Common myeloid progenitor, CD34-positive (primary cell): ENCODE results near the gene RTF1.

ENCODE experiments used
- CTCF ChIA-PET: fragments of 350-600 bp; sonication (Branson Sonifier 250); formaldehyde crosslinking; loops from one replicate; lab custom pipeline; 2021; ENCODE audit warnings: antibody characterized with exemption; lab: Charles Lee
- POLR2A ChIA-PET: fragments of 350-600 bp; sonication (Branson Sonifier 250); formaldehyde crosslinking; loops from one replicate; lab custom pipeline; 2021; ENCODE audit warnings: antibody characterized with exemption; lab: Charles Lee
- DNase-seq, 3 donors: peaks; one replicate each; pipeline versions ENCODE4 v3.0.0 to v3.0.0-alpha.2; 2013
- H3K27ac ChIP-seq, 2 experiments: 1 replicate in 1 of 2; 2 replicates in 1 of 2; pipeline ENCODE4 v1.7.0; 2013; ENCODE audit warnings: inconsistent platforms in 2 of 2, low read length in 2 of 2, mild to moderate bottlenecking in 2 of 2, low read depth in 1 of 2, moderate library complexity in 1 of 2; ENCODE audit not compliant: severe bottlenecking in 2 of 2, insufficient read depth in 1 of 2, poor library complexity in 1 of 2
- H3K27me3 ChIP-seq, 5 experiments: replicated peaks in 2 of 5; 1 replicate in 3 of 5; 2 replicates in 2 of 5; pipeline versions ENCODE4 v1.6.1 to v1.7.0; 2013; ENCODE audit warnings: low read length in 4 of 5, mild to moderate bottlenecking in 2 of 5, moderate library complexity in 2 of 5, inconsistent platforms in 1 of 5; ENCODE audit not compliant: insufficient read depth in 5 of 5, control insufficient read depth in 4 of 5
- H3K36me3 ChIP-seq, 4 experiments: 1 replicate in 2 of 4; 2 replicates in 2 of 4; pipeline versions ENCODE4 v1.6.1 to v1.7.0; 2013; ENCODE audit warnings: low read length in 3 of 4, control low read depth in 1 of 4, mild to moderate bottlenecking in 1 of 4; ENCODE audit not compliant: control insufficient read depth in 4 of 4, insufficient read depth in 4 of 4
- H3K4me1 ChIP-seq, 4 experiments: 1 replicate in 3 of 4; 2 replicates in 1 of 4; pipeline versions ENCODE4 v1.6.1 to v1.7.1; 2013; ENCODE audit warnings: low read length in 3 of 4, mild to moderate bottlenecking in 3 of 4, control low read depth in 1 of 4, inconsistent platforms in 1 of 4, moderate library complexity in 1 of 4; ENCODE audit not compliant: control insufficient read depth in 4 of 4, insufficient read depth in 4 of 4; ENCODE audit errors: control extremely low read depth in 1 of 4
- H3K4me3 ChIP-seq, 7 experiments: 1 replicate in 4 of 7; 2 replicates in 3 of 7; pipeline versions ENCODE4 v1.5.1 to v1.7.0; 2013; ENCODE audit warnings: mild to moderate bottlenecking in 7 of 7, low read length in 6 of 7, moderate library complexity in 6 of 7, inconsistent platforms in 2 of 7, low read depth in 2 of 7, control low read depth in 1 of 7; ENCODE audit not compliant: insufficient read depth in 4 of 7, control insufficient read depth in 1 of 7; ENCODE audit errors: extremely low read depth in 1 of 7
- H3K9me3 ChIP-seq, 5 experiments: 1 replicate in 4 of 5; 2 replicates in 1 of 5; pipeline versions ENCODE4 v1.6.1 to v1.7.1; 2013; ENCODE audit warnings: low read length in 4 of 5, mild to moderate bottlenecking in 2 of 5, inconsistent platforms in 1 of 5, low read depth in 1 of 5, moderate library complexity in 1 of 5; ENCODE audit not compliant: control insufficient read depth in 4 of 5, insufficient read depth in 2 of 5; ENCODE audit errors: control extremely low read depth in 1 of 5
- WGBS: methylation state at CpG from one replicate; pipeline ENCODE4 v1.1.5; 2013; ENCODE audit not compliant: insufficient coverage; 5-methylcytosine and 5-hydroxymethylcytosine counted together

The RTF1 gene

GRCh38 chr15:41501931-41502794 is 85.3 kb downstream of the RTF1 start:
- no peak overlapping the region for H3K27ac ChIP-seq
- ChIA-PET CTCF (interaction anchor here (1.0 to 1.9 kb wide), 2 partner anchors 12 to 36 kb away, joined by 4 to 6 read pairs; no protein-coding TSS in a partner anchor), POLR2A (interaction anchor here (0.7 to 1.1 kb wide), 2 partner anchors 42 to 57 kb away, joined by 3 read pairs; partner anchors contain the start of genes RPAP1 and TYRO3)
- H3K4me3 ChIP-seq, result peak overlapping the region in 6 of 7 experiments; percentile 6 to 69 (median 45)
- peaks cover 3 to 65% (median 17%) of the 10 kb centered on the region in 5 experiments for H3K27me3 ChIP-seq
- H3K4me1 ChIP-seq, result peaks cover 0 to 35% (median 32%) of the 10 kb centered on the region in 4 experiments
- no peaks in the 10 kb centered on the region for H3K36me3 ChIP-seq
- peak in 2 of 3 donors; percentile 57 to 71 for DNase-seq
- 1% methylated on average over 49 of the region's 64 CpGs for WGBS
- no peaks in the 10 kb centered on the region for H3K9me3 ChIP-seq

- Histone ChIP-seq H3K4me3 (peak overlapping the region in 6 of 7 experiments; percentile 6 to 69 (median 50)), H3K27ac (no peak overlapping the region), H3K27me3 (peaks cover 3 to 57% (median 14%) of the 10 kb centered on the region in 5 experiments), H3K4me1 (peaks cover 0 to 35% (median 32%) of the 10 kb centered on the region in 4 experiments), H3K9me3 (no peaks in the 10 kb centered on the region), H3K36me3 (no peaks in the 10 kb centered on the region)
- ChIA-PET POLR2A (interaction anchor here (1.0 to 1.2 kb wide), 3 partner anchors 9 to 41 kb away, joined by 3 read pairs; partner anchors contain the start of genes LTK and RPAP1), CTCF (interaction anchor here (1.9 kb wide), 1 partner anchor 37 kb away, joined by 6 read pairs; no protein-coding TSS in a partner anchor)
- DNase-seq, result peak in 2 of 3 donors; percentile 60 to 76
- 2% methylated on average over 51 of the region's 54 CpGs for WGBS
Measured at GRCh38 chr15:41502795-41503668, 86.1 kb downstream of the RTF1 start.

GRCh38 chr15:41503669-41504010 is 86.7 kb downstream of the RTF1 start:
- Histone ChIP-seq H3K9me3 (no peaks in the 10 kb centered on the region), H3K27me3 (peaks cover 3 to 51% (median 14%) of the 10 kb centered on the region in 5 experiments), H3K27ac (no peak overlapping the region), H3K4me1 (peaks cover 0 to 35% (median 32%) of the 10 kb centered on the region in 4 experiments), H3K36me3 (no peaks in the 10 kb centered on the region), H3K4me3 (peak overlapping the region in 3 of 7 experiments; percentile 10 to 69 (median 56))
- ChIA-PET POLR2A (interaction anchor here (1.0 to 1.2 kb wide), 2 partner anchors 8 to 10 kb away, joined by 3 read pairs; partner anchors contain the start of gene LTK), CTCF (interaction anchor here (1.9 kb wide), 1 partner anchor 38 kb away, joined by 6 read pairs; no protein-coding TSS in a partner anchor)
- no peak for DNase-seq
- 67% methylated on average over 5 of the region's 5 CpGs for WGBS

- no peaks in the 10 kb centered on the region for H3K36me3 ChIP-seq
- no peak for DNase-seq
- H3K27ac ChIP-seq, result no peak overlapping the region
- 98% methylated on average over 10 of the region's 13 CpGs for WGBS
- peaks cover 0 to 48% (median 9%) of the 10 kb centered on the region in 5 experiments for H3K27me3 ChIP-seq
- ChIA-PET CTCF (interaction anchor here (1.4 kb wide), 1 partner anchor 11 kb away, joined by 4 read pairs; no protein-coding TSS in a partner anchor), POLR2A (no interaction called here)
- H3K9me3 ChIP-seq, result no peaks in the 10 kb centered on the region
- peaks cover 0 to 35% (median 32%) of the 10 kb centered on the region in 4 experiments for H3K4me1 ChIP-seq
- H3K4me3 ChIP-seq, result no peak overlapping the region
Measured at GRCh38 chr15:41504751-41505492, 88.0 kb downstream of the RTF1 start.

GRCh38 chr15:41505776-41506175 is 88.9 kb downstream of the RTF1 start:
- ChIA-PET CTCF (interaction anchor here (1.4 kb wide), 1 partner anchor 10 kb away, joined by 4 read pairs; no protein-coding TSS in a partner anchor), POLR2A (no interaction called here)
- peaks cover 0 to 35% (median 32%) of the 10 kb centered on the region in 4 experiments for H3K4me1 ChIP-seq
- WGBS, result 83% methylated on average over 1 of the region's 4 CpGs
- H3K27me3 ChIP-seq, result peaks cover 3 to 47% (median 8%) of the 10 kb centered on the region in 5 experiments
- no peak for DNase-seq
- no peaks in the 10 kb centered on the region for H3K9me3 ChIP-seq
- H3K36me3 ChIP-seq, result no peaks in the 10 kb centered on the region
- H3K27ac ChIP-seq, result no peak overlapping the region
- no peak overlapping the region for H3K4me3 ChIP-seq

- H3K4me1 ChIP-seq, result peaks cover 0 to 32% (median 26%) of the 10 kb centered on the region in 4 experiments
- ChIA-PET POLR2A (interaction anchor here (0.6 kb wide), 1 partner anchor 14 kb away, joined by 3 read pairs; no protein-coding TSS in a partner anchor), CTCF (interaction anchor here (2.4 kb wide), 1 partner anchor 41 kb away, joined by 12 read pairs; no protein-coding TSS in a partner anchor)
- no peak overlapping the region for H3K27ac ChIP-seq
- WGBS, result 80% methylated on average over 6 of the region's 10 CpGs
- no peak overlapping the region for H3K4me3 ChIP-seq
- DNase-seq, result no peak
- H3K9me3 ChIP-seq, result no peaks in the 10 kb centered on the region
- no peaks in the 10 kb centered on the region for H3K36me3 ChIP-seq
- peaks cover 4 to 48% (median 6%) of the 10 kb centered on the region in 5 experiments for H3K27me3 ChIP-seq
Measured at GRCh38 chr15:41506796-41507341, 90.0 kb downstream of the RTF1 start.
